Body of pancreas (tissue), 4 donors: Measurements from ENCODE around the gene BMP7. TPM values are rescaled to one million over a fixed set of nuclear protein-coding genes. Genes with fewer than 3 reads are reported as not detected.

ENCODE experiments used
- ATAC-seq: fragments of 150-250 bp; one replicate; pipeline ENCODE4 v1.9.1; 2016
- DNase-seq, 4 donors: peaks; one replicate each; pipeline ENCODE4 v3.0.0-alpha.2; 2019
- H3K27ac ChIP-seq, 4 donors: fragments of 200-600 bp; sonication (generic); 1 replicate in 3 of 4; 2 replicates in 1 of 4; pipeline versions ENCODE4 v1.5.1 to v1.6.1; 2016 to 2019; ENCODE audit warnings: mild to moderate bottlenecking in 1 of 4, mixed read lengths in 1 of 4, moderate library complexity in 1 of 4
- H3K27me3 ChIP-seq, 2 donors: fragments of 200-600 bp; sonication (generic); one replicate each; pipeline ENCODE4 v1.6.0; 2016; ENCODE audit warnings: mild to moderate bottlenecking in 1 of 2
- H3K36me3 ChIP-seq, 2 donors: fragments of 200-600 bp; sonication (generic); replicated peaks in 1 of 2; 2 replicates each; pipeline ENCODE4 v1.5.1; 2016; ENCODE audit warnings: low read depth in 2 of 2; ENCODE audit not compliant: insufficient read depth in 1 of 2
- H3K4me1 ChIP-seq: fragments of 200-600 bp; sonication (generic); one replicate; pipeline ENCODE4 v1.6.0; 2016
- H3K4me3 ChIP-seq, 2 donors: fragments of 200-600 bp; sonication (generic); 1 replicate in 1 of 2; 2 replicates in 1 of 2; pipeline ENCODE4 v1.5.1; 2016 to 2019
- H3K9me3 ChIP-seq, 3 donors: fragments of 200-600 bp; sonication (generic); 1 replicate in 2 of 3; 2 replicates in 1 of 3; pipeline ENCODE4 v1.5.1; 2016
- CTCF ChIP-seq, 7 experiments: fragments of 450-650 bp in 4 of 7; fragments of 200-600 bp in 3 of 7; sonication (generic) in 3 of 7; IDR thresholded peaks; one replicate each; pipeline ENCODE4 v1.5.1; 2016 to 2019; ENCODE audit warnings: antibody characterized with exemption in 7 of 7
- POLR2A ChIP-seq, 3 donors: fragments of 450-650 bp; IDR thresholded peaks; one replicate each; pipeline ENCODE4 v1.6.1; 2016; ENCODE audit warnings: antibody characterized with exemption in 3 of 3, mild to moderate bottlenecking in 2 of 3
- WGBS, 2 donors: methylation state at CpG; one replicate each; pipeline ENCODE4 v1.1.5; 2017; 5-methylcytosine and 5-hydroxymethylcytosine counted together
- intact Hi-C: fragments of 100-400 bp; cut with DNase I; formaldehyde crosslinking; loops from one replicate; pipeline ENCODE4 v1.15.1; 2023
- total RNA-seq, 2 donors: library from RNA; depleted of rRNA; stranded (reverse); fragments of >200 nt; gene quantifications; one replicate each; pipeline ENCODE4 v1.1.0, GENCODE V29; 2016

Gene BMP7
- total RNA-seq, 2 donors from 2014 or later, result 4.2 TPM; not detected in 1

- H3K4me1 ChIP-seq, result peaks cover 17% of the 10 kb centered on the region
Observed at GRCh38 chr20:57259938-57260921, 6.2 kb downstream of the BMP7 start.

GRCh38 chr20:57259121-57259937 lies 7.1 kb downstream of the BMP7 start:
- H3K9me3 ChIP-seq, result no peaks in the 10 kb centered on the region
- DNase-seq (no peak), ATAC-seq (no peak)
- H3K27me3 ChIP-seq, result peaks cover 0 to 23% of the 10 kb centered on the region in 2 donors
- TF ChIP-seq POLR2A (IDR thresholded peaks at IDR 0.05) (no peak), CTCF (IDR thresholded peaks at IDR 0.05) (no peak)
- WGBS, 2 donors, result 34 to 39% methylated on average over 21 of the region's 21 CpGs
- intact Hi-C loops, result no loop called here
- H3K27ac ChIP-seq, result no peak overlapping the region
- H3K4me1 ChIP-seq, result peaks cover 10% of the 10 kb centered on the region
- H3K36me3 ChIP-seq, result no peaks in the 10 kb centered on the region
- no peak overlapping the region for H3K4me3 ChIP-seq

More at GRCh38 chr20:57259938-57260921, 6.2 kb downstream of the BMP7 start:
- H3K36me3 ChIP-seq, result no peaks in the 10 kb centered on the region
- H3K9me3 ChIP-seq, result no peaks in the 10 kb centered on the region
- intact Hi-C loops, result no loop called here
- TF ChIP-seq CTCF (IDR thresholded peaks at IDR 0.05), result no peak
- TF ChIP-seq POLR2A (IDR thresholded peaks at IDR 0.05), result no peak
- no peak overlapping the region for H3K4me3 ChIP-seq
- no peak for ATAC-seq
- peaks cover 0 to 25% of the 10 kb centered on the region in 2 donors for H3K27me3 ChIP-seq
- no peak overlapping the region for H3K27ac ChIP-seq
- no peak for DNase-seq
- WGBS, 2 donors, result 25 to 28% methylated on average over 23 of the region's 23 CpGs

- ATAC-seq (no peak), DNase-seq (no peak)
- H3K4me1 ChIP-seq, result peaks cover 5% of the 10 kb centered on the region
- TF ChIP-seq POLR2A (IDR thresholded peaks at IDR 0.05) (no peak), CTCF (IDR thresholded peaks at IDR 0.05) (no peak)
- H3K27ac ChIP-seq, result no peak overlapping the region
- H3K27me3 ChIP-seq, result peaks cover 0 to 23% of the 10 kb centered on the region in 2 donors
- no peaks in the 10 kb centered on the region for H3K9me3 ChIP-seq
- H3K36me3 ChIP-seq, result no peaks in the 10 kb centered on the region
- 35 to 41% methylated on average over 9 of the region's 9 CpGs for WGBS, 2 donors
- intact Hi-C loops, result no loop called here
- no peak overlapping the region for H3K4me3 ChIP-seq
Observed at GRCh38 chr20:57257701-57258453, 8.6 kb downstream of the BMP7 start.

GRCh38 chr20:57256908-57257307 lies 9.5 kb downstream of the BMP7 start:
- no peak for TF ChIP-seq CTCF (IDR thresholded peaks at IDR 0.05)
- TF ChIP-seq POLR2A (IDR thresholded peaks at IDR 0.05), result no peak
- 77 to 83% methylated on average over 6 of the region's 6 CpGs for WGBS, 2 donors
- Histone ChIP-seq H3K36me3 (no peaks in the 10 kb centered on the region), H3K4me3 (no peak overlapping the region), H3K27ac (no peak overlapping the region), H3K9me3 (no peaks in the 10 kb centered on the region), H3K27me3 (peaks cover 0 to 23% of the 10 kb centered on the region in 2 donors), H3K4me1 (peaks cover 5% of the 10 kb centered on the region)
- ATAC-seq (no peak), DNase-seq (no peak)
- intact Hi-C loops, result no loop called here
